Epithelial cell of esophagus (primary cell): ENCODE results near the gene AMPD2.

Experiments used
- DNase-seq: peaks from one replicate; pipeline ENCODE4 v3.0.0; 2010; ENCODE audit warnings: low read depth
- H3K4me3 ChIP-seq: 2 replicates; pipeline ENCODE4 v1.5.1; 2011; ENCODE audit warnings: mild to moderate bottlenecking, low read length, control low read depth
- CTCF ChIP-seq: IDR thresholded peaks from 2 replicates; pipeline ENCODE4 v1.5.1; 2011; ENCODE audit warnings: low read depth, mild to moderate bottlenecking, low read length, control low read depth, inconsistent platforms; ENCODE audit not compliant: insufficient read depth; ENCODE audit errors: missing control alignments

The AMPD2 gene

DNA sequence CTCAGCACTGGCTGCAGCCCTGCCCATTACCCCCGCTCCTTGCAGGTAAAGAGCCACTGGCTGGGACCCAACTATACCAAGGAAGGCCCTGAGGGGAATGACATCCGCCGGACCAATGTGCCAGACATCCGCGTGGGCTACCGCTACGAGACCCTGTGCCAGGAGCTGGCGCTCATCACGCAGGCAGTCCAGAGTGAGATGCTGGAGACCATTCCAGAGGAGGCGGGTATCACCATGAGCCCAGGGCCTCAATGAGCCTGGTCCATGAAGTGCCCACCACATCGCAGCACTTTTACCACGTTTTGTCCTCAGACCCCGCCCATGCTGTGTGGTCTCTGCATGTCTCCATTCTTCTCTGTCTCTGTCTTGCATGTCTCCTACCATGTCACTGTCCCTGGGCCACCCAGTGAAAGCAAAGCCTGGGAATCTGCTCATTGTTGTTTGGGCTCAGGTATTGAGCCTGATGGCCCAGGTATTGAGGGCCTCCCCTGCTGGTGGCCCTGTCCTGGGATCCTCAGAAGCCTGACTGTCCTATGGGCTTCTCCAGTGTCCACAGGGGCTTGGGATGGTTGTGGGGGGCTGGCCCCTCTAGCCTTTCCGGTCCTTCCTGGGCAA, 11.4 kb downstream of the AMPD2 start:
- no peak overlapping the region for H3K4me3 ChIP-seq
- TF ChIP-seq CTCF = no peak
- no peak for DNase-seq

DNA sequence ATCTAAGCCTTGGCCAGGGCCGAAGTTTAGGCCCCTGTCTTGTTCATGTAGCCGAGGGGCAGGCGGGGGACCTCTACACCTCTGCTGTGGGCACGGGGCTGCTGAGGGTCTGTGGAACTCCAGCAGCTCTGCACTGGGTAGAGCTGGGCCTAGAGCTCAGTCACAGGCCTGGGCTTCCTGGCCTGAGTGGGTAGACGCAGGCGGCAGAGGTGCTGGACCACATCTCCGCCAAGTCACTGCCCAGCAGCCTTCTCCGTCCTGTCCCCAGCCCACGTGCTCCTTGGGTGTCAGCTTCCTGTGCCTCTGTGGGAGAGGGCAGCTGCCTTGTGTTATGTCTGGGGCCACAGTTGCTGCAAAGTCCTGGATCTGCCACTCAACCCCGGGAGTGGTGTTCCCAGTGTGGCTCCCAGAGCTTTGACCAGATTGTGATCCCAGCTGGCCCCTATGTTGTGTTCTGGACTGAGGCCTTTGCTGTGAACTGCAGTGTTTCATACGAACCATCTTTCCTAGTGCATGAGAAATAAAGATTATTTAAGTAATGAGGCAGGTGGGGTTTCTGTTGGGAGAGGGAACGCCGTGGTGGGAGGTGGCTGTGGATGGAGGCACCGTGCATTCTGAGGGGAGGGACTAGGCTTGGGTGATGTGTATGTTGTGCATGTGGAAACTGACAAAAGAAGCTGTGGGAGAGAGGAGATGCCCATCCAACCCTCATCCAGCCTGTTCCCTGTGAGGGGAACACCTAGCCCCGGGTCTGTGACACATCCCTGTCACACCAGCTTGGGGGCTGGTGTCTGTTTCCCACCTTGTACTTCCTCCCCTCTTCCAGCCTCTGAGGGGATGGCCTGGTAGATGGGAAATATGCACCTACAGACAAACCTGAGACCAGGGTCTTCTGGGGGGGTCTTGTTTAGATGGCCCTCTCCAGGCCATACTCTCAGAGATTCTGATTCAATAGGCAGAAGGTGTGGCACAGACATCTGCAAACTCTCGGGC, 12.2 kb downstream of the AMPD2 start:
- no peak overlapping the region for H3K4me3 ChIP-seq
- DNase-seq = no peak
- TF ChIP-seq CTCF = no peak

GRCh38 chr1:109632671-109633346, 13.2 kb downstream of the AMPD2 start:
- no peak for DNase-seq

DNA sequence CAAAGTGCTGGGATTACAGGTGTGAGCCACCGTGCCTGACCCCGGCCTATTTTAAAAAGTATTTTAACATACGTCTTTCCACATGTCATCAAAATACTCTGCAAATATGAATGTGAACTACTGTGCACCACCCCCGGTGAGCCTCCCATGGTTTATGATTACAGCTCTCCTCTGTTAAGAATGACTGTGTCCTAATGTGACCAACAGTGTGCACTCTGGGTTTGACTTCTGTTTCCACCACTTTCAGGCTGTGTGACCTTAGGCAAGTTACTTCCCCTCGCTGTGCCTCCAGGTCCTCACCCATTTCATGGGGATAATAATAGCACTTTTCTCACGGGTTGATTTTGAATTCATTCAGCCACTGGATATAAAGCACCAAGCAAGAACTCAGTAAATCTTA, 14.7 kb downstream of the AMPD2 start:
- H3K4me3 ChIP-seq = no peak overlapping the region
- DNase-seq = no peak
- TF ChIP-seq CTCF = no peak

More at GRCh38 chr1:109632671-109633346, 13.2 kb downstream of the AMPD2 start:
- no peak overlapping the region for H3K4me3 ChIP-seq
- no peak for TF ChIP-seq CTCF

DNA sequence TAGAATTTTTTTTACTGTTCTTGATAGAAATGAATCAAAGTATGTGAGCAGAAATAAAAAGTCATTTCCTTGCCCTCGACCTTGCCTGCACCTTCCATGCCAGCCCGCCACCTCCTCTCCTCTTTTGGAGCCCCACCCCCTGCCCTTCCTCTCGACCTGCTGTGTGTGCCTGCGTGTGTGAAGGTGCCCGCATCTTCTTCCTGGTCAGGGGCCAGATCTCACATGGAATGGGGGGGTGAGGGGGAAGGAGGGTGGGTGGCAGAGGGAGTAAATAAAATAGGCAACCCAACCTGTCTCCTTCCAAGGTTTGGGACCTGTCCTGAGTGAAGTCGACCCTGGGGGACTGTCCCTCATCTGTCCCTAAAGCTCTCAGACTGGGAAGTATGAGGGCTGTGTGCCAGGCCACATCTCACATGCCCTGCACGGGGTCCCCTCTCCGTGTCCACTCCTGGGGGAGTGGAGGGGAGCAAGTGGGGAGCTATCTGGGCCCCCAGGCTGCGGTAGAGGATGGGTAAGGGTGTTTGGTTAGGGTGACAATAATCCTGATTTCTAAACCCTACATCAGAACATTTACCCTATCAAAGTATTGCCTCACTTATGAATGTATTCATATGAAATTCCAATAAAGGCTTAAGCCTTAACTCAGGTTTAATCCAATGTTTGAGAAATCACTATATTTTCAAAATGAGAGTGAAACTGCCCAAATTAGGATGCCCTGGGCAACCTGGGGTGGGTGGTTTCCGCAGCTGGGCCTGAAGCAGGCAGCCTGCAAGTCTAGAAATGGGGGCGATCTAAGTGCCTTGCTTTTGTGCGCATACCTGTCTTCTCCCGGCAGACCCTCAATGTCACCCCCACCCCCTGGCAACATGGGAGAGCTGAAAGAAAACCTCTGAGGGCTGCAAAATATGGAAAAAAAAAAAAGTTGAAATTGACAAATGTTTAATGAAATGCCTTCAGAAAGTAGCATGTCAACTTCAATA, 15.4 kb downstream of the AMPD2 start:
- TF ChIP-seq CTCF = no peak
- no peak overlapping the region for H3K4me3 ChIP-seq
- DNase-seq = no peak

- H3K4me3 ChIP-seq = no peak overlapping the region
- TF ChIP-seq CTCF = no peak
- DNase-seq = no peak
Observed at GRCh38 chr1:109635862-109636200, 16.2 kb downstream of the AMPD2 start.
